OCI-LY3 (cell line): Measurements from ENCODE around the gene GPR6.

Experiments used
- CTCF ChIP-seq: fragments of 200-600, 300-600 bp; sonication (generic); IDR thresholded peaks from 2 replicates; pipeline ENCODE4 v1.5.1; 2014; ENCODE audit warnings: antibody characterized with exemption, low read length, low read depth
- EZH2phosphoT487 ChIP-seq: fragments of 200-600 bp; shearing (Covaris generic); IDR thresholded peaks from 2 replicates; pipeline ENCODE4 v1.6.1; 2018; ENCODE audit warnings: antibody characterized with exemption, mixed run types, low read depth

GRCh38 chr6:109939654-109940053, 38.5 kb upstream of the GPR6 start:
- TF ChIP-seq CTCF (no peak), EZH2phosphoT487 (no peak)
